Measurements from ENCODE around the gene UIMC1. TPM values are rescaled to one million over a fixed set of nuclear protein-coding genes. Genes with fewer than 3 reads are reported as not detected.

Gene UIMC1
- total RNA-seq, 1 experiment from 2014 or later = 48.4 TPM

- DNase-seq (ENCODE audit: low spot score) = no peak
- in situ Hi-C loops (cut with HindIII; ENCODE audit: low sequenced_read_pairs) = no loop called here
Measured at GRCh38 chr5:176979669-176980068, 26.9 kb downstream of the UIMC1 start.

- DNase-seq (ENCODE audit: low spot score) = no peak
- in situ Hi-C loops (cut with HindIII; ENCODE audit: low sequenced_read_pairs) = no loop called here
Measured at GRCh38 chr5:176965633-176966032, 40.9 kb downstream of the UIMC1 start.

- peak; percentile 76 for DNase-seq (ENCODE audit: low spot score)
- in situ Hi-C loops (cut with HindIII; ENCODE audit: low sequenced_read_pairs) = no loop called here
Measured at GRCh38 chr5:176959051-176959450, 47.5 kb downstream of the UIMC1 start.

- in situ Hi-C loops (cut with HindIII; ENCODE audit: low sequenced_read_pairs) = no loop called here
- DNase-seq (ENCODE audit: low spot score) = no peak
Measured at GRCh38 chr5:176956756-176957155, 49.8 kb downstream of the UIMC1 start.

GRCh38 chr5:176955895-176956294, 50.7 kb downstream of the UIMC1 start:
- in situ Hi-C loops (cut with HindIII; ENCODE audit: low sequenced_read_pairs) = no loop called here

GRCh38 chr5:176954050-176954449, 52.5 kb downstream of the UIMC1 start:
- DNase-seq (ENCODE audit: low spot score) = no peak
- in situ Hi-C loops (cut with HindIII; ENCODE audit: low sequenced_read_pairs) = no loop called here

More at GRCh38 chr5:176955895-176956294, 50.7 kb downstream of the UIMC1 start:
- DNase-seq (ENCODE audit: low spot score) = no peak

- no peak for DNase-seq (ENCODE audit: low spot score)
- in situ Hi-C loops (cut with HindIII; ENCODE audit: low sequenced_read_pairs) = no loop called here
Measured at GRCh38 chr5:176952531-176953193, 53.9 kb downstream of the UIMC1 start.

GRCh38 chr5:176948458-176948857, 58.1 kb downstream of the UIMC1 start:
- in situ Hi-C loops (cut with HindIII; ENCODE audit: low sequenced_read_pairs) = no loop called here

GRCh38 chr5:176947847-176948246, 58.7 kb downstream of the UIMC1 start:
- in situ Hi-C loops (cut with HindIII; ENCODE audit: low sequenced_read_pairs) = no loop called here
- no peak for DNase-seq (ENCODE audit: low spot score)

More at GRCh38 chr5:176948458-176948857, 58.1 kb downstream of the UIMC1 start:
- DNase-seq (ENCODE audit: low spot score) = no peak

- in situ Hi-C loops (cut with HindIII; ENCODE audit: low sequenced_read_pairs) = no loop called here
- DNase-seq (ENCODE audit: low spot score) = no peak
Measured at GRCh38 chr5:176944268-176944667, 62.3 kb downstream of the UIMC1 start.

GRCh38 chr5:176943816-176944215, 62.8 kb downstream of the UIMC1 start:
- no peak for DNase-seq (ENCODE audit: low spot score)
- in situ Hi-C loops (cut with HindIII; ENCODE audit: low sequenced_read_pairs) = no loop called here

GRCh38 chr5:176941951-176942350, 64.6 kb downstream of the UIMC1 start:
- in situ Hi-C loops (cut with HindIII; ENCODE audit: low sequenced_read_pairs) = no loop called here
- no peak for DNase-seq (ENCODE audit: low spot score)

GRCh38 chr5:176938472-176938871, 68.1 kb downstream of the UIMC1 start:
- in situ Hi-C loops (cut with HindIII; ENCODE audit: low sequenced_read_pairs) = no loop called here
- no peak for DNase-seq (ENCODE audit: low spot score)

GRCh38 chr5:176935017-176935416, 71.6 kb downstream of the UIMC1 start:
- in situ Hi-C loops (cut with HindIII; ENCODE audit: low sequenced_read_pairs) = no loop called here
- no peak for DNase-seq (ENCODE audit: low spot score)

- in situ Hi-C loops (cut with HindIII; ENCODE audit: low sequenced_read_pairs) = no loop called here
- no peak for DNase-seq (ENCODE audit: low spot score)
Measured at GRCh38 chr5:176934309-176934930, 72.2 kb downstream of the UIMC1 start.

GRCh38 chr5:176929654-176930053, 76.9 kb downstream of the UIMC1 start:
- in situ Hi-C loops (cut with HindIII; ENCODE audit: low sequenced_read_pairs) = no loop called here
- no peak for DNase-seq (ENCODE audit: low spot score)

GRCh38 chr5:176927562-176927961, 79.0 kb downstream of the UIMC1 start:
- DNase-seq (ENCODE audit: low spot score) = no peak
- in situ Hi-C loops (cut with HindIII; ENCODE audit: low sequenced_read_pairs) = no loop called here

- no peak for DNase-seq (ENCODE audit: low spot score)
- in situ Hi-C loops (cut with HindIII; ENCODE audit: low sequenced_read_pairs) = no loop called here
Measured at GRCh38 chr5:176922817-176923216, 83.8 kb downstream of the UIMC1 start.

- DNase-seq (ENCODE audit: low spot score) = no peak
- in situ Hi-C loops (cut with HindIII; ENCODE audit: low sequenced_read_pairs) = no loop called here
Measured at GRCh38 chr5:176921714-176922113, 84.9 kb downstream of the UIMC1 start.

- in situ Hi-C loops (cut with HindIII; ENCODE audit: low sequenced_read_pairs) = no loop called here
- DNase-seq (ENCODE audit: low spot score) = no peak
Measured at GRCh38 chr5:176918613-176919012, 88.0 kb downstream of the UIMC1 start.

GRCh38 chr5:176916337-176916736, 90.2 kb downstream of the UIMC1 start:
- in situ Hi-C loops (cut with HindIII; ENCODE audit: low sequenced_read_pairs) = no loop called here
- no peak for DNase-seq (ENCODE audit: low spot score)

Data from G401 (cell line).